HG03097 (cell line): ENCODE results near the gene TSPAN18.

Experiments used
- ATAC-seq: cut with Tn5 transposase; IDR thresholded peaks from one replicate; pipeline ENCODE4 v1.9.1; 2021; ENCODE audit not compliant: unreplicated experiment, low FRiP score

The TSPAN18 gene

DNA sequence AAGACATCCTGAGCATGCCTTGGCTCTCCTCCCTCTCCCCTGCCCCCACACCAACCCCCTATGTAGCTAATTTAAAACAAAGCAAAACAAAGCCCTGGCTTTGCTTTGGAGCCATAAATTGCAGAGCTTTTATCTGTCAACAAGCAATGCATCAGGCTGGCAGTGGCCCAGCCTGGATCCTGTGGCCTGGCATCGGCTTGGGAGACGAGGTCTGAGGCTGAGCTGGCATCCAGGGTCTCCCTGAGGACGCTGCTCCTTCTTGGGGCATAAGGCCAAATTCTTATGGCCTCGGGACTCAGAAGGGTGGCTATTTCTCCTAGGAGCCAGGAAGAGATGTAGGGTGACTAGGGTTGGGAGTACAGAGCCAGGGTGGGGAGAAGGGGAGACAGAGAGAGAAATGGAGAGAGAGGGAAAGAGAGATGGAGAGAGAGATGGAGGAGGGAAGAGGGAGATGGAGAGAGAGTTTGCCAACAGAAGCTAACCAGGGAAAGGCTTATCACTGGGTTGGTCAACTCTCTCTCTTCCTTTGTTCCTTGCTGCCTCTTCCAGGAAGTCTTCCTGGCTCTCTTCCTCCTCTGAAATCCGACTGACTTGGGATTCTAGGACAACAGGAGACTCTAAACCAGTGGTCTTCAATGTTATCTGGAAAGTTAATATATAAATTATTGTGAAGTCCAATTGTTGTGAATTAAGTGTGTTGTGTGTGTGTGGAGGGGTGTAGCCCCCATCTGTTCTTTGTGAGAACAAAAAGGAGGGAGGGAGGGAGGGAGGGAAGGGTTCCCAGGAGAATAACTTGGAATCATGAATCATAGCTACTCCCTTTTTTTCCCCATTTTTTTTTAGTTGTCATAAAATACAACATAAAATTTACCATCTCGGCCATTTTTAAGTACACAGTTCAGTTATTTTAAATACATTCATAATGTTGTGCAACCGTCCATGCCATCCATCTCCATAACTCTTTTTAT is 29.1 kb downstream of the TSPAN18 start:
- no peak for ATAC-seq

DNA sequence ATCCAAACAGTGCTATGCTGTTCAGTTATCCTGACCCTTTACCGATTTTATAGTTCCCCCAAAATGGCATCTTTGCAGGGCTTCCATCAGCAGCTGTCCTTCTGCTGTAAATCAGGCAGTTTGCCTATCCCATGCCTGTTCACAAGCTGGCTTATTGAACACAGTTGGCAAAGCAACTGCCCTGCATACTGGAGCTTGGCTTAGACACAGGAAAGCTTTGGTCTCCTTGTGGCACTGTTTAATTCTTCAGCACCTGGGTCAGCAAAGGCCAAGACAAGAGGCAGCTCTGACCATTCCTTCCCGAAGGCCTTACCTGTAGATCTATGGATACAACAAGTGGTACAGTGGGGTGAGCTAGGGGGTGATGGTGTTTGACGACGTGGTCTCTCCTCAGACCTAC is 32.2 kb downstream of the TSPAN18 start:
- ATAC-seq = no peak

DNA sequence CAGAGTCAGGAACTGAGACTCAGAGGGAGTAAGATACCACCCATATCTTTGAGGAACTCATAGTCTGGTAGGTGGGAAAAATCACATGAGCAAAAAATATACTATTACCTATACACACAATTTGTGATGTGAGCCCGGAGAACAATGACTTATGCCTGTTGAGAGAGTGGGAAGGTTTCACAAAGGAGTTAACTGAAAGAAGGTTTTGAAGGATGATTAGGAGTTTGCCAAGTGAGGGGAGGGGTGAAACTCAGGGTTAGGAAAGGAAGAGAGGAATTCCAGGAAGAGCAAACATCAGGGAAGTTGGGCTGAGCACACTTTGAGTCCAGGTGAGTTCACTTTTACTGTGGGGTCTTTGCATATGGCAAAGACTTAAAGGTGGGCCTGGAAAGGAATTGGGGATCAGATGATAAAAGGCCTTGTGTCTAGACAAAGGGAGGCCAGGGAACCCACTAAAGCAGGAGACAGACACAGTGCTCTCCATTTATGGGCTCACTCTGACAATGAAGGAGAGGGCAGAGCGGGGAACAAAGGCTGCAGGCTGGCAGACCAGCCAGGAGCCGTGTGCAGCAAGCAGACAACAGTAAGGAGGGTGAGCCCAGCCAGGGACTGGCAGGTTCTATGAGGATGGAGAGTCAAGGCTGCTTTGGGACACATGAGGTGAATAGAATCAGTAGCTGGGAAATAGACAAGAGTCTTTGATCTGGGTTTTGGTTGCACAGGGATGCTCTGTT is 33.1 kb downstream of the TSPAN18 start:
- no peak for ATAC-seq

DNA sequence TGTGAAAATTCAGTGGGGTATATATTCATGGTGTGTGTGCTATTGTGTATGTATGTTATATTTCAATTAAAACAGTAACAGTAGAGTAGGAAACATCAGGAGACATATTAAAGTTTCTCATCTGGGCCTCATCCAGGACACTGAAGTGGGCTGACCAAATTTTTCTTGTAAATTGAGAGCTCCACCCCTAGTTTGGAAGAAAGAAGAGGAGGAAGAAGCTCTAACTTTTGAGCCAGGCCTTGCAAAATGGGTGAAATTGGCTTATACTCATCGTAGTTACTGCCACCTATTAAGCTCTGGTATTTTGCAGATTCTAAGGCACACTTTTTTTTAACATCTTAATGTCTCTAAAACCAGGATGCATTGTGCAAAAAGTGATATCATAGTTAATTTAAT is 33.7 kb downstream of the TSPAN18 start:
- ATAC-seq = no peak

DNA sequence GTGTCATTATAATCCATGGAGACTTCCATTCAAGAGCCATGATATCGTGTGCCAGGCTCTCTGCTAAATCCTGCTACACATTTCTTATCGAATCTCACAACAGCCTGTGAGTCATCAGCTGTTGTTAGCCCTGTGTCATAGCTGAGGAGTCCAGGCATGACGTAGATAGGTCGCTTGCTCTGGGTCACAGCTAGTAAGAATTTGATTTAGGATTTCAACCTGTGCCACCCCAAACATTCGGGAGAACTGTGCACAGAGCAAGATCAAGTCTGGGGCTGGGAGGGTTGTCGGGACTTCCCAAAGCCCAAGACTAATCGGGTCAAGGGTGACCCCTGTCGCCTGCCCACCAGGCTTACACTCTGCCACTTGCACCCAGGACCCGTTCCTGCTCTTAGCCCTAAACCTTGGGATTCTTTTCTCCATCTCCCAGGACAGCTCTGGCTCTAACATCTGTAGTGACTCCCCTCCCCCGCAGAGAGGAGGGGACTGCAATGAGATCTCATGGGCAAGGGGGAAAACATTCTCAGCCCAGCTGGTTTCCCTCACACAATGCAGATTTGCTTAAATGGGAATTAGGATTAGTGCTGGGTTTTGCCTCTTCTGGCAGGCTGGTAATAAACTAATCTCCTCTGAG is 34.3 kb downstream of the TSPAN18 start:
- ATAC-seq = no peak

DNA sequence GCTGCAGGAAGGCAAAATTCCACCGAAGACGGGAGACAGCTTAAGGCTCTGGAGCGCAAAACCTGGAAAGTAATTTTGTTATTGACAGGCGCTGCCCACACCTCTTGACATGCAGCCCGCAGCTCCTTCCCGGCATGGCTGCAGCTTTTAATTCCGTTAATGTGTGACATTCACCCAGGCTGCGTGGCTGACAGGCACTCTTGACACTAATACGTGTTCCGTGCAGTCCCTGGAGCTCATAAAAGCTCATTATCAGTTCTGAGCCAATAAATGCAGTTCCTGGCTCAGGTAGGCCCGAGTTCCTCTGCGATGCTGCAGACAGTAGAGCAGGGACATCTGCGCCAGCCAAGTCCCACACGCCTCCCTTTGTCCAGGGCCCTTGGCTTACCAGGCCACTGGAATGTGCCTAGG is 34.8 kb downstream of the TSPAN18 start:
- ATAC-seq = no peak

DNA sequence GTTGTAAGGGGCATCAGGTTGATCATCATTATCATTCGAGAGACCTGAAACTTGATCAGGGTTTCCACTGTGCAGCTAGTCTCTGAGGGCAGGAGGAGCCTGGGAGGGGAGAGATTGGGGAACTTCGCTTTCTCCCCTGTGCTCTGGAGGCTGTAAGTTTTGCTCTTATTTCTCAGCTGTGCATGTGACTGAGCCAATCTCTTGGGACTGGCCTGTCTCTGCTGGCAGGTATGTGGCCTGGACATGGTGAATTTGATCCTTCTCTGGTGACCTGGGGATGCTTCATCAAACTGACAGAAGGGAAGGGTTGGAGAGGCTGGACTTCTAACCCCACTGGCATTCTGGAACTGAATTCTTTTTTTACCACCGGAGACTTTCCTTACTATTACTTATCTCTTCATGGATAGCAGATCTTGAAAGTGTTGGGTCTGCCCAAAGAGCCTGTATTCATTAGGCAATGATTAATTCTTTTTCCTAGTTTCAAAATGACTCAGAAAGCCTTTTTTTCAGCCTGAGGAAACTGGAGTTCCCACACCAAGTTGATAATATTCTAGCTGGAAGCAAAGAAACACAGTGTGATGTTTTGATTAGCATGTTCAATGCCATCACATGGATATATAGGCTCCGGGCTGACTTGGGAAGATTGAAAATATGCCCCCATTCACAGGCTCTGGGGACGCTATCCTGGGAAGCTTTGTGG is 36.5 kb downstream of the TSPAN18 start:
- no peak for ATAC-seq

DNA sequence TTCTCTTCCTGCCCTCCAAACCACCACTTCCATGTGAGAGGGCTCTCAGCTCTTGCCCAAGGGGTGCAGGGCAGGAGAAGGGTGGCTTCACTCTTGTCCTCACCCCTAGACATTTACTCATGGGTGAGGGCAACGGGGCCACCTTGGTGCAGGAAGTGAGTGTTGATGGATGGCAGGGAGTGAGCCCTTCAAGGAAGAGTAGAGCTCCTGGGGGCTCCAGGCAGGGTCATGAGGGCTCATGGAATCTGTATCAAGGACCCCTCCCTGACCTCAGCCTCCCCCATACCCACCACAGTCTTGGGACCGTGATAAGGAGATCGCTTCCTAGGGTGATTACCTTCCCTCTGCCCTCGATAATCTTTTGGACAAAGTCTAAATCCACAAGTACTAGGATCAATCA is 37.8 kb downstream of the TSPAN18 start:
- ATAC-seq = no peak

DNA sequence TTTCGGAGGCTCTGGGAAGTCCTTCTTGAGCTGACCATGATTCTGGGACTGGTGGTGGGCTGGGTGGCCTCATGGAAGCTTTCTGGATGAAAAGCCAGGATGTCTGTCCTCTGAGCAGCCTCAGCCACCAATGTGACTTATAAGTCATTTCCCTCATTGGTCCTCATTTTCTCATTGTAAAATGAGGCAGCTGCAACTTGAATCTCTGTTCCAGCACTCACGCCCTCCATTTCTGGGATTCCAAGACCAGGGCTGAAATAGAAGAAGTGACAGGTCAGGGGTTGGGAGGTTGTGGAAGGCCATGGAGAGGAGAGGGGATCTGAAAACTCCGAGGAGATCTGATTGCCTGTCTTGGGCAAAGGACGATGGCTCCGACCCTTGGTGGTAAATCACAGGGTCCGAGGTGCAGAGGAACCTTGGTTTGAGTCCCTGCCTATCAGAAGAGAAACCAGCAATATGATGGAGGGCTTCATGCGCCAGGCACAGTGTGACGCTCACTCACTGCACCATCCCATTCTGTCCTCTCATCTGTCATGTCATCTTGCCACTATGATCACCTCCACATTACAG is 38.3 kb downstream of the TSPAN18 start:
- no peak for ATAC-seq

DNA sequence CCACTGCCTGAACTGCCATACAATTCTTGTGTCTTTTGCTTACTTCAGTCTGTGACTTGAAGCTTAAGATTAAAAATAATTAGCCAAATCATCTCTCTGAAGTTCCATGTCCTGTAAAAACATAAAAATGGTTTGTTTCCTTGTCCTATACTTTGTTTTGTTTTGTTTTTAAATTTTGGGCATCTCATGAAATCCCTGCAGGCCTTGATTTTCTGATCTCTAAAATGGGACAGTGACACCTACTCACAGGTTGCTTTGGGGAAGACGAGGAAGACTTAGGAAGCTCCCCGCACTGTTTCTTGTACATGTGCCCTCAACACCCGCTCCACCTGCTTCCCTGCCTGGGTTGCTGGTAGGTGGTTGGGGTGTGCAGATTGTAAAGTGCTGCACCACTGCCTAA is 38.9 kb downstream of the TSPAN18 start:
- no peak for ATAC-seq

DNA sequence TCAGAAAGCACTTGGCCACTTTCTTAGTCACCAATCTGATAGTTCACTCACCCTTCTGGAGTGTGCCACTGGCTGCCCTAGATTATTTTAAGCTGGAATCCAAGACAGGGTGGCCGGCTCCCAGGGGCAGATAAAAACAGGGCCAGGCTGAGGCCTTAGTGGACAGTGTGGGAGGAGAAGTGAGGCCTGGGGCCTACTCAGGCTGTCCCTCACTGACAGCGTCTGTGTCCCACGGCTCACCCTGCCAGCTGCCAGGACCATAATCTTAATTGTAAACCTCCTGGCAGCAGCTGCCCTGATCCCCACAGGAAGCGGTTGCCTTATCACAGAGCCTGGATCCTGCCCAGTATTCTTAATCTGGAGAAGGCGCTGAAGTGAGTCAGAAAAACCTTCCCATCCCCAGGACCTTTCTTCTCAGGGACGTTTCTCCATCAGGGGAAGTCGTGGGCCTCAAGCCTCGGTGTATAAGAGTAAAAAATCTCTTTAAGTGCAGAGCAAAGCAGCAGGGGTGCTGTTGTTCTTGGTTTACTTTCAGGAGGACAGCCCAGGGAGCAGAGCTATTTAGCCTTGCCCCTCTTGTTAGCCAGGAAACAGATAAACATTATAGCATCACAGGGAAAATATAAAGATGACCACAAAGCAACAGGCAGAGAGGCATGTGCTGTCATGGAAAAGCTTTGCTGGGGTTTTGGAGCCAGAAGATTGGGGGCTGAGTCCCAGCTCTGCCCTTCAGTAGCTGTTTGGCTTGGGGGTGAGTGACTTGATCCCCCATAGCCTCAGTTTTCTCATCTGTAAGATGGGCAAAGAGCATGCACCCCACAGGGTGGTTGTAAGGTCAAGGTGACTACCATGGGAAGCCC is 39.6 kb downstream of the TSPAN18 start:
- ATAC-seq = no peak

DNA sequence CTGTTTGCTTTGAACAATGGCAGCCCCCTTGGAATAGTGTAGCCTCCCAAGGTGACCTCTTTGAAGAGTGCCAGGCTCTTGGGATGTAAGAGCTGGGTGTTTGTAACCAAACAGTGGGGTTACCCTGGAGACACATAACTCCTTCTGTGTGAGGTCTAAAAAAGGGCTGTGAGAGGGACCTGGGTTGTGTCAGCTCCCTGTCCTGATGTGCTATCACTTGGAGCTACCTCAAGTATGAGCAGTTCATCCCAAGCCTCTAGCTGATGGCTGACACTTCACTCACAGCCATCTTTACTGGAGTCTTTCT is 40.2 kb downstream of the TSPAN18 start:
- ATAC-seq = no peak

DNA sequence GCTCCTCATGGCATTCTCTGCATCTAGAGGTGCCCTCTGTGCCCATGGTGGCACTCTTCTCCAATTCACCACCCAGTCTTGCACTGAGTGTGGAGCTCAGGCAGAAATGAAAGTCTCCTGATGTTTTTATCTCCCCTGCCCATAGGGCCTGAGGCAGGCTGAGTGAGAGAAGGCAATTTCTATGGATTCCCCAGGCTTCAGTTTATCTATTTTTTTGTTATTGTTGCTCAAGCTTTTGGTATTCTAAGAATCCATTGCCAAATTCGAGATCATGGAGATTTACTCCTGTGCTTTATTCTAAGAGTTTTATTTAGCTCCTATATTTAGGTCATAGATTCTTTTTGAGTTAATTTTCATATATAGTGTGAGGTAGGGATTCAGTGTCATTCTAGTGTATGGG is 40.7 kb downstream of the TSPAN18 start:
- ATAC-seq = no peak

DNA sequence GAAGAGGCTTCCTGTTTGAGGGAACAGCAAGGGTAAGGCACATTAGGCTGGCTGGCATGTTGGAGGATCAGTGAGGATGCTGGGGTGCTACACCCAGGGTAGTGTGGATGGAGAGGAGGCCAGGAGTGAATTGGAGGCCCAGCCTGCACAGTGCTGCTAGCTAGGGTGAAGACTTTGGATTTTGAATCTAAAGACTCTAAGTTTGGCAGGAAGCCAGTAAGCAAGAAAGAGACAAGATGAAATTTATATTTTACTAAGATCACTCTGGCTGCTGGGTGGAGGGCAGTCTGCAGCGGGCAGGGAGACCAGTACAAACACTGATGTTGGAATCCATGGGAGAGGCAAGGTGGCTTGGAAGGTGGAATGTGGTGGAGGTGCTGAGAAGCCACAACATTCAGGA is 43.6 kb downstream of the TSPAN18 start:
- no peak for ATAC-seq

DNA sequence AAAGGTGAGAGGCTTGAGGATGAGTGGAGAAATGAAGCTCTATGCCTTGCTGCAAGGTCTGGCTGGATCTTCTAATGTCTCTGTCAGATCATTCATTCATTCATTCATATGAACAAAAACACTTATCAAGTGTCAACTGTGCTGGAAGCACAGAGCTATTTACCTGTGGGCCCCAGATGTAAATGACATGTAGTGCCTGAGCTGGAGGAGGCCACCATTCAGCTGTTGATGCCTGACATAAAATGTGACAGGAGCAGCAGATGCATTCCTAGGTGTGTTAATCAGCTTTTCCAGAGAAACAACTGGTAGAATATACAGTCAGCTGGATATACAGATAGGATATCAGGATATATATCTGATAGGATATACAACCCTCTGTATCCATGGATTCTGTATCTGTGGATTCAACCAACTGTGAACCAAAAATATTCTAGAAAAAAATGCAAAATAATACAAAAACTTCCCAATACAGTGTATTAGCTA is 44.5 kb downstream of the TSPAN18 start:
- ATAC-seq = no peak

DNA sequence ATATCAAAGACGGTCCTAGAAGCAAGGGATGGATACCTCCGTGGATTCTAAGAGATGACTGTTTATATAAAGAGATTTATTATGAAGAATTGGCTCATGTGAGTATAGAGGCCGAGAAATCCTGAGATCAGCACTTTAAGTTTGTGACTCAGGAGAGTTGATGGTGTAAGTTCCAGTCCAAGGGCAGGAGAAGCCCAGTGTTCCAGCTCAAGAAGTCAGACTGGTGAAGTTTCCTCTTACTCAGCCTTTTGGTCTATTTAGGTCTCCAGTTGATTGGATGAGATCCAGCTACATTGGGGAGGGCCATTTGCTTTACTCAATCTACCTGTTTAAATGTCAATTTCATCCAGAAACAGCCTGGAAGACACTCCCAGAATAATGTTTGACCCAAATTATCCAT is 45.1 kb downstream of the TSPAN18 start:
- ATAC-seq = no peak

DNA sequence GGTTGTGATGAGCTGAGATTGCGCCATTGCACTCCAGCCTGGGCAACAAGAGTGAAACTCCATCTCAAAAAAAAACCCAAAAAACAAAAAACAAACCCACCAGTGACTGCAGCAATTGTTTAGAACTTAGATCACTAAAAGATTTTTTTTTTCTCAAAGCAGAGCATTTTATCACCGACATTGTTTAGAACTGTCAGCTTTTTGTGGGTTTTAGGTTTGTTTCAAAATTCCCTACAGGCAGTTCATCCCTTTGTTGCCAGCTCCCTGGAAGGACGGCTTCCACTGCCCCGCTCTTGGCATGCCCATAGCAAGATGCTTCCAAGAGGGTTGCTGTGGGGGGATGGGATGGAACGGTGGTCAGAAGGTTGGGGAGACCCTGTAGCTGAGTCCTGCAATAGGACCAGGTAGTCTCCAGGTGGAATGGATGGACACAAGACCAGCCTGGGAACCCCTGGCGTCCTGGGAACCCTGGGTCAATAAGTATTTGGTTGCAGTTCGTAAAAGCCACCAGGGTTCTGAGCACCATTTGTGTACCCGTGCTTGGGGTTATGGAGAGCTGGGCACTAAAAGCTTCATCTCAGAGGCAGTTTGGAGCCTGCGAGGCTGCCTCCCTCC is 46.7 kb downstream of the TSPAN18 start:
- no peak for ATAC-seq

DNA sequence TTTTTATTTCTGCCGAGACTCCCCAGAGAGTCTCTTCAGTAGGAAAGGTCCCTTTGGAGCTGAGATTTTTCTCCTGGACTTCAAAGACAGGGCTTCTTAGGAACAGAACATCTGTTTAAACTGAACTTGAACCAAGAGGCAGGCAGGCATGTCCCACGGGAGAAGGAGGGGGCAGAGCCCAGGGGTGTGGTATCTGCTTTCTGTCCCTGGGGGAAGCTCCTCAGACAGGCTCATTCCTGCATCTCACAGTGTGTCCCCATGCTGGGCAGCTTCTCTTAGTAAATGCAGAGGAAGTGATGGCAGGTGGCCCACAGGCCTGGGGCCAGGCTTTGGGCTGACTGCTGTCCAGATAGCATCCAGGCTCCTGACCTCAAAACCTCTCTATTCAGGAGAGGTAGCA is 47.3 kb downstream of the TSPAN18 start:
- ATAC-seq = no peak

DNA sequence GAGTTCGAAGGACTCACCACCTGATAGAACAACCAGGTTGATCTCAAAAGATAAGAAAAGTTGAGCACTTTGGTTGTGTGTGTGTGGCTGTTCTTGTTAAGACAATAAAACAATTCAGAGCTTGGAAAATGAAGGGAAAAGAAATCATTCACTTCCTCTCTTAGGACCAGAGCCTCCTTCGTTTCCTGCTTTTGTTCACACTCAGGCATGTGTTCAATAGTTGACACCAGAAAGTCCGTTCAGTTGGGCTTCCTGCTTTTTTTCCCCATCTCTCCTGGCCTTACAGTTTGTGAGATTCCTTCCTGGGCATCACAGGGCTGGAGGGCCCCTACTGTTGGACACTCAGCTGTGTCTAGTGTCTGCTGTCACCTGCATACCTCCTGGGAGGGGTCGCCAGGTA is 48.0 kb downstream of the TSPAN18 start:
- ATAC-seq = no peak
